K562 (cell line): Measurements from ENCODE around the gene ADAMTSL2. TPM values are rescaled to one million over a fixed set of nuclear protein-coding genes. Genes with fewer than 3 reads are reported as not detected.

Experiments used
- ATAC-seq: fragments of 200-7000 bp; cut with Tn5 transposase; 3 replicates; pipeline ENCODE4 v1.9.1; 2020; ENCODE audit warnings: moderate library complexity
- BruUV-seq: library from RNA; stranded (reverse); fragments of 400-500 nt; replicated peaks from 2 replicates; lab custom pipeline; 2021; lab: Mats Ljungman, UMichigan
- CTCF ChIA-PET: fragments of 300-600 bp; formaldehyde crosslinking; extraction: SDS; loops from one replicate; lab custom pipeline; 2021; ENCODE audit warnings: low intra/inter-chr PET ratio; lab: Yijun Ruan, JAX
- POLR2A ChIA-PET: fragments of 300-600, 350-650 bp; sonication (Branson Sonifier 250); formaldehyde crosslinking; extraction: SDS; loops from one replicate; lab custom pipeline; 2021; ENCODE audit warnings: antibody characterized with exemption, inconsistent platforms; lab: Yijun Ruan, JAX
- DNase-seq, 4 experiments: peaks; one replicate each; pipeline versions ENCODE4 v3.0.0 to v3.0.0-alpha.2; 2011 to 2018; ENCODE audit warnings: low spot score in 3 of 4, mixed read lengths in 3 of 4; ENCODE audit errors: extremely low read depth in 1 of 4
- FAIRE-seq: peaks from 2 replicates; lab custom pipeline; 2011; peaks lifted over from hg19 to GRCh38; lab: Jason Lieb, UNC
- H2AFZ ChIP-seq: 2 replicates; pipeline ENCODE4 v1.6.0; 2011; ENCODE audit warnings: low read depth, low read length, control low read depth, inconsistent platforms
- H3K27ac ChIP-seq: fragments of 200-600 bp; 3 replicates; pipeline ENCODE4 v1.8.0; 2011; ENCODE audit warnings: low read depth, mild to moderate bottlenecking, control low read depth, inconsistent platforms, low read length, moderate library complexity, mixed read lengths; ENCODE audit errors: extremely low read depth
- H3K27me3 ChIP-seq, 2 experiments: fragments of 300-600 bp in 1 of 2; 2 replicates in 1 of 2; 3 replicates in 1 of 2; pipeline versions ENCODE4 v1.6.0 to v1.8.0; 2011; ENCODE audit warnings: inconsistent platforms in 2 of 2, low read length in 2 of 2, mild to moderate bottlenecking in 1 of 2, mixed read lengths in 1 of 2, moderate library complexity in 1 of 2; ENCODE audit not compliant: control insufficient read depth in 2 of 2, insufficient read depth in 2 of 2
- H3K36me3 ChIP-seq: fragments of 300-600 bp; 3 replicates; pipeline ENCODE4 v1.8.0; 2011; ENCODE audit warnings: mild to moderate bottlenecking, low read length, inconsistent platforms; ENCODE audit not compliant: control insufficient read depth, insufficient read depth
- H3K4me1 ChIP-seq, 2 experiments: fragments of 200-600 bp in 1 of 2; replicated peaks in 1 of 2; 2 replicates in 1 of 2; 3 replicates in 1 of 2; pipeline versions ENCODE4 v1.5.1 to v1.8.0; 2011; ENCODE audit warnings: inconsistent platforms in 2 of 2, low read length in 2 of 2, mild to moderate bottlenecking in 1 of 2, mixed read lengths in 1 of 2, moderate library complexity in 1 of 2; ENCODE audit not compliant: control insufficient read depth in 2 of 2, insufficient read depth in 2 of 2
- H3K4me2 ChIP-seq: 2 replicates; pipeline ENCODE4 v1.6.1; 2011; ENCODE audit warnings: low read length, control low read depth, inconsistent platforms, mixed read lengths; ENCODE audit not compliant: insufficient read depth
- H3K4me3 ChIP-seq: fragments of 200-600 bp; sonication (generic), shearing (Covaris generic); 2 replicates; pipeline ENCODE4 v1.5.1; 2016; ENCODE audit warnings: control low read depth, inconsistent platforms
- H3K79me2 ChIP-seq: fragments of 200-600 bp; 3 replicates; pipeline ENCODE4 v1.8.0; 2011; ENCODE audit warnings: low read length, inconsistent platforms; ENCODE audit not compliant: control insufficient read depth, insufficient read depth
- H3K9ac ChIP-seq, 2 experiments: 2 replicates each; pipeline versions ENCODE4 v1.6.0 to v1.6.1; 2011; ENCODE audit warnings: low read depth in 2 of 2, low read length in 2 of 2, control low read depth in 1 of 2, inconsistent platforms in 1 of 2, mild to moderate bottlenecking in 1 of 2, mixed read lengths in 1 of 2; ENCODE audit not compliant: insufficient read depth in 1 of 2
- H3K9me1 ChIP-seq: one replicate; pipeline ENCODE4 v1.6.0; 2011; ENCODE audit warnings: inconsistent platforms, mild to moderate bottlenecking, low read length, moderate library complexity; ENCODE audit not compliant: control insufficient read depth, insufficient read depth
- H3K9me3 ChIP-seq: replicated peaks from 2 replicates; pipeline ENCODE4 v1.5.1; 2011; ENCODE audit warnings: low read depth, low read length, inconsistent platforms; ENCODE audit not compliant: control insufficient read depth, insufficient read depth
- H4K20me1 ChIP-seq: replicated peaks from 2 replicates; pipeline ENCODE4 v1.6.1; 2011; ENCODE audit warnings: low read length, inconsistent platforms, mixed read lengths; ENCODE audit not compliant: control insufficient read depth, insufficient read depth
- BHLHE40 ChIP-seq: IDR thresholded peaks from 2 replicates; pipeline ENCODE4 v1.6.1; 2011; ENCODE audit warnings: low read length, improper control_type of control experiment
- BRD9 ChIP-seq: fragments of 450-650 bp; IDR thresholded peaks from 2 replicates; pipeline ENCODE4 v1.6.1; 2018; ENCODE audit warnings: low read depth; ENCODE audit not compliant: partially characterized antibody
- CAMTA2 ChIP-seq: fragments of 250-450 bp; sonication (Bioruptor Pico); conservative IDR thresholded peaks from 2 replicates; pipeline ENCODE4 v1.5.1; 2022
- ETV1 ChIP-seq: fragments of 450-650 bp; conservative IDR thresholded peaks from 2 replicates; pipeline ENCODE4 v1.6.1; 2016; ENCODE audit warnings: missing genetic modification characterization, control low read depth, low read depth, missing compliant biosample characterization
- NELFE ChIP-seq: IDR thresholded peaks from 2 replicates; pipeline ENCODE4 v1.6.1; 2011; ENCODE audit warnings: mild to moderate bottlenecking; ENCODE audit not compliant: insufficient read depth, insufficient read length
- NFYB ChIP-seq: IDR thresholded peaks from 2 replicates; pipeline ENCODE4 v1.6.1; 2011; ENCODE audit warnings: mild to moderate bottlenecking, moderate library complexity; ENCODE audit not compliant: insufficient read length; ENCODE audit errors: extremely low read depth
- PHF8 ChIP-seq: fragments of 200-600 bp; sonication (generic); IDR thresholded peaks from 2 replicates; pipeline ENCODE4 v1.6.1; 2012; ENCODE audit warnings: mixed run types, mild to moderate bottlenecking, inconsistent platforms, low read length, moderate library complexity, borderline replicate concordance
- RFX5 ChIP-seq: IDR thresholded peaks from 2 replicates; pipeline ENCODE4 v1.6.1; 2011; ENCODE audit warnings: low read depth, mild to moderate bottlenecking, improper control_type of control experiment, low read length
- SNIP1 ChIP-seq: fragments of 450-650 bp; IDR thresholded peaks from 2 replicates; pipeline ENCODE4 v1.7.1; 2017; ENCODE audit warnings: low read depth, mild to moderate bottlenecking
- SRSF7 ChIP-seq: fragments of 200-400 bp; formaldehyde crosslinking; optimal IDR thresholded peaks from 2 replicates; pipeline ENCODE3; 2017; ENCODE audit warnings: mild to moderate bottlenecking, low read depth, low read length
- TBP ChIP-seq: optimal IDR thresholded peaks from 2 replicates; pipeline ENCODE3; 2011; ENCODE audit warnings: low read depth, low read length, improper control_type of control experiment
- XRCC4 ChIP-seq: IDR thresholded peaks from one replicate; pipeline ENCODE4 v1.6.1; 2011; ENCODE audit not compliant: insufficient read depth, insufficient read length; ENCODE audit errors: extremely low read depth
- ZFX ChIP-seq: sonication (generic); formaldehyde crosslinking; IDR thresholded peaks from 2 replicates; pipeline ENCODE4 v1.8.0; 2022; ENCODE audit warnings: mild to moderate bottlenecking, missing genetic modification reagents, moderate library complexity
- ZNF3 ChIP-seq: fragments of 250-450 bp; sonication (Bioruptor Pico); IDR thresholded peaks from 2 replicates; pipeline ENCODE4 v1.5.0; 2021; ENCODE audit warnings: mild to moderate bottlenecking, moderate library complexity
- ZNF311 ChIP-seq: fragments of 250-450 bp; sonication (Bioruptor Pico); IDR thresholded peaks from 2 replicates; pipeline ENCODE4 v1.4.0; 2020; ENCODE audit warnings: mild to moderate bottlenecking, moderate library complexity
- ZNF354B ChIP-seq: fragments of 250-450 bp; sonication (Bioruptor Pico); IDR thresholded peaks from 2 replicates; pipeline ENCODE4 v1.4.0; 2020
- ZNF445 ChIP-seq: fragments of 250-450 bp; sonication (Bioruptor Pico); IDR thresholded peaks from 2 replicates; pipeline ENCODE4 v1.4.0; 2020; ENCODE audit warnings: low read depth, mild to moderate bottlenecking, moderate library complexity
- WGBS: fragments of 100-300 bp; shearing (Covaris generic); methylation state at CpG from one replicate; pipeline ENCODE4 v1.1.6; 2016; ENCODE audit warnings: low coverage, mixed read lengths; ENCODE audit not compliant: insufficient coverage; ENCODE audit errors: missing lambda C conversion rate; 5-methylcytosine and 5-hydroxymethylcytosine counted together
- in situ Hi-C: fragments of 300-500 bp; cut with MboI; formaldehyde crosslinking; loops from 4 replicates; pipeline ENCODE4 v1.15.0; 2018; ENCODE audit warnings: inconsistent platforms, mixed read lengths
- intact Hi-C: fragments of 100-400 bp; cut with micrococcal nuclease; formaldehyde crosslinking; loops from 2 replicates; pipeline ENCODE4 v1.14.2; 2022
- polyA plus RNA-seq, 8 experiments: library from polyadenylated mRNA; depleted of rRNA in 4 of 8; stranded (reverse) in 5 of 8; unstranded in 3 of 8; fragments of >200 nt; fragmentation: Nextera tagmentation in 2 of 8; fragmentation: Illumina TruSeq in 1 of 8; extraction: Ambion mirVana in 2 of 8; extraction: Trizol in 1 of 8; gene quantifications; 2 replicates each; pipeline versions ENCODE4 v1.2.1 to v1.2.3, GENCODE V29; 2011 to 2014; ENCODE audit warnings: inconsistent platforms in 1 of 8, missing spikeins in 1 of 8
- total RNA-seq, 7 experiments: library from RNA; depleted of rRNA in 6 of 7; stranded (reverse); fragments of >200 nt in 6 of 7; fragmentation: Illumina TruSeq in 2 of 7; extraction: Trizol in 2 of 7; gene quantifications; 2 replicates each; pipeline versions ENCODE4 v1.2.1 to v1.2.3, GENCODE V29; 2011 to 2021; ENCODE audit warnings: low replicate concordance in 1 of 7
- TF ChIP-seq, protein P1 (sequence below): fragments of 250-450 bp; sonication (Bioruptor Pico); IDR thresholded peaks from 2 replicates; pipeline ENCODE4 v1.4.0; 2020; ENCODE audit warnings: mild to moderate bottlenecking, moderate library complexity, borderline replicate concordance
- TF ChIP-seq, protein P2 (sequence below), 3 experiments: IDR thresholded peaks in 2 of 3; conservative IDR thresholded peaks in 1 of 3; 2 replicates each; pipeline ENCODE4 v1.5.1; 2011 to 2012; ENCODE audit warnings: low read length in 3 of 3, mild to moderate bottlenecking in 3 of 3, control low read depth in 2 of 3, improper control_type of control experiment in 1 of 3, inconsistent platforms in 1 of 3, low read depth in 1 of 3, mixed read lengths in 1 of 3, moderate library complexity in 1 of 3; ENCODE audit not compliant: insufficient read depth in 2 of 3

Gene ADAMTSL2
- total and polyA plus RNA-seq, 9 of the 15 experiments (the other 6 are each of a cell fraction or from before 2014, with no cell fraction given), result 0.04 TPM; not detected in 8

DNA sequence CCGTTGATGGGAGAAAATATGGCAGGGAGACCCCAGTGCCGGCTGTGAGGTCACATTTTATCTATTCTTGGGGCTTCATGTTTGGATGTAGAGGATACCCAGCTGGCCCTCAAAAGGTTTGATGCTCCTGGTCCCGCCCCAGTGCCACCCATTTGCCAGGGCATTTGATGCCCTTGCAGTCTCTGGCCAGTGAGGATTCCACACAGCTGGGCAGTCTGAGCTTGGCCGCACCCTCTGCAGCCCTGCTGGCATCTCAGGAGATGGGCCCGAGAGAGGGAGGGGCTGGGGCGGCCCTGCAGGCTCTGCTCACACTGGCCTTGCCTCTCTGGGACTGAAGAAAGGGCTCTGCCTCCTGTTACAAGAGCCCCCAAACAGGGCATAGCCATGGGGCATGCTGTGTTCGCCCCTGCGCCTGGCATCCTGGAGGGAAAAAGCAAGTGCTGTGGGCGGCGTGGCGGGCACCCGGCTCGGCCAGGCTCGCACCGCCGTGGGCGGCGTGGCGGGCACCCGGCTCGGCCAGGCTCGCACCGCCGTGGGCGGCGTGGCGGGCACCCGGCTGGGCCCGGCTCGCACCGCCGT, 27.6 kb downstream of the ADAMTSL2 start:
- Histone ChIP-seq H3K9ac (no peak overlapping the region), H3K79me2 (no peaks in the 10 kb centered on the region), H3K4me1 (peaks cover 7 to 26% of the 10 kb centered on the region in 2 experiments; a peak in 4 of 5 replicates), H3K27ac (no peak overlapping the region), H3K27me3 (peaks cover 6 to 25% of the 10 kb centered on the region in 2 experiments; a peak in 3 of 5 replicates), H3K4me3 (no peak overlapping the region), H3K4me2 (no peak overlapping the region), H4K20me1 (no peaks in the 10 kb centered on the region), H2AFZ (no peak overlapping the region), H3K36me3 (no peaks in the 10 kb centered on the region), H3K9me3 (no peaks in the 10 kb centered on the region), H3K9me1 (peaks cover 5% of the 10 kb centered on the region)
- no TSS peak for BruUV-seq
- ChIA-PET POLR2A (no interaction called here), CTCF (no interaction called here)
- no peak for ATAC-seq
- intact Hi-C loops, result no loop called here
- 4% methylated on average over 3 of the region's 32 CpGs for WGBS
- in situ Hi-C loops, result no loop called here
- no peak for FAIRE-seq
- TF ChIP-seq XRCC4 (no peak), PHF8 (no peak), ZFX (CRISPR knock-in tag) (no peak), BHLHE40 (no peak), BRD9 (no peak), RFX5 (no peak), NFYB (no peak), ETV1 (tag) (no peak), ZNF445 (CRISPR knock-in tag) (no peak), NELFE (no peak), TBP (no peak), ZNF354B (no peak), ZNF3 (CRISPR knock-in tag) (no peak), SNIP1 (no peak), ZNF311 (CRISPR knock-in tag) (no peak), CAMTA2 (CRISPR knock-in tag) (no peak), SRSF7 (no peak)
- TF ChIP-seq, protein P1, sequence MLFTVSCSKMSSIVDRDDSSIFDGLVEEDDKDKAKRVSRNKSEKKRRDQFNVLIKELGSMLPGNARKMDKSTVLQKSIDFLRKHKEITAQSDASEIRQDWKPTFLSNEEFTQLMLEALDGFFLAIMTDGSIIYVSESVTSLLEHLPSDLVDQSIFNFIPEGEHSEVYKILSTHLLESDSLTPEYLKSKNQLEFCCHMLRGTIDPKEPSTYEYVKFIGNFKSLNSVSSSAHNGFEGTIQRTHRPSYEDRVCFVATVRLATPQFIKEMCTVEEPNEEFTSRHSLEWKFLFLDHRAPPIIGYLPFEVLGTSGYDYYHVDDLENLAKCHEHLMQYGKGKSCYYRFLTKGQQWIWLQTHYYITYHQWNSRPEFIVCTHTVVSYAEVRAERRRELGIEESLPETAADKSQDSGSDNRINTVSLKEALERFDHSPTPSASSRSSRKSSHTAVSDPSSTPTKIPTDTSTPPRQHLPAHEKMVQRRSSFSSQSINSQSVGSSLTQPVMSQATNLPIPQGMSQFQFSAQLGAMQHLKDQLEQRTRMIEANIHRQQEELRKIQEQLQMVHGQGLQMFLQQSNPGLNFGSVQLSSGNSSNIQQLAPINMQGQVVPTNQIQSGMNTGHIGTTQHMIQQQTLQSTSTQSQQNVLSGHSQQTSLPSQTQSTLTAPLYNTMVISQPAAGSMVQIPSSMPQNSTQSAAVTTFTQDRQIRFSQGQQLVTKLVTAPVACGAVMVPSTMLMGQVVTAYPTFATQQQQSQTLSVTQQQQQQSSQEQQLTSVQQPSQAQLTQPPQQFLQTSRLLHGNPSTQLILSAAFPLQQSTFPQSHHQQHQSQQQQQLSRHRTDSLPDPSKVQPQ (CRISPR knock-in tag), result no peak
- TF ChIP-seq, protein P2, sequence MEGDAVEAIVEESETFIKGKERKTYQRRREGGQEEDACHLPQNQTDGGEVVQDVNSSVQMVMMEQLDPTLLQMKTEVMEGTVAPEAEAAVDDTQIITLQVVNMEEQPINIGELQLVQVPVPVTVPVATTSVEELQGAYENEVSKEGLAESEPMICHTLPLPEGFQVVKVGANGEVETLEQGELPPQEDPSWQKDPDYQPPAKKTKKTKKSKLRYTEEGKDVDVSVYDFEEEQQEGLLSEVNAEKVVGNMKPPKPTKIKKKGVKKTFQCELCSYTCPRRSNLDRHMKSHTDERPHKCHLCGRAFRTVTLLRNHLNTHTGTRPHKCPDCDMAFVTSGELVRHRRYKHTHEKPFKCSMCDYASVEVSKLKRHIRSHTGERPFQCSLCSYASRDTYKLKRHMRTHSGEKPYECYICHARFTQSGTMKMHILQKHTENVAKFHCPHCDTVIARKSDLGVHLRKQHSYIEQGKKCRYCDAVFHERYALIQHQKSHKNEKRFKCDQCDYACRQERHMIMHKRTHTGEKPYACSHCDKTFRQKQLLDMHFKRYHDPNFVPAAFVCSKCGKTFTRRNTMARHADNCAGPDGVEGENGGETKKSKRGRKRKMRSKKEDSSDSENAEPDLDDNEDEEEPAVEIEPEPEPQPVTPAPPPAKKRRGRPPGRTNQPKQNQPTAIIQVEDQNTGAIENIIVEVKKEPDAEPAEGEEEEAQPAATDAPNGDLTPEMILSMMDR (IDR thresholded peaks at IDR 0.05 in 2 of 3, conservative IDR thresholded peaks at IDR 0.05 in 1 of 3; ENCODE audit: insufficient read depth in 2 of 3, low read depth in 1 of 3, low read length in 3 of 3), result no peak
- DNase-seq, result no peak
